Kidney glomerular epithelial cell (primary cell): ENCODE data around the gene KIN.
A peak's percentile ranks its signal among the peaks of the same experiment; 100 is the strongest.
"Not testable (repeated sequence)": the region's sequence is repeated elsewhere in the genome, so short reads cannot be mapped to it uniquely, and the experiment has no call there.

Source experiments
- DNase-seq: peaks from one replicate; lab custom pipeline; 2025; lab: John Stamatoyannopoulos, UW

KIN gene

GRCh38 chr10:7794251-7795026 is 6.6 kb upstream of the KIN start:
- DNase-seq = no peak

GRCh38 chr10:7792541-7792940 is 4.7 kb upstream of the KIN start:
- DNase-seq = no peak

- DNase-seq = no peak
These were observed 1.6 kb upstream of the KIN start for GRCh38 chr10:7789390-7789789.

GRCh38 chr10:7788639-7789286 is 970 bp upstream of the KIN start:
- peak; percentile 30 for DNase-seq

GRCh38 chr10:7787150-7787856 is 490 bp downstream of the KIN start:
- peak; percentile 18 for DNase-seq

GRCh38 chr10:7786430-7786829 is 1.4 kb downstream of the KIN start:
- no peak for DNase-seq

GRCh38 chr10:7782194-7782593 is 5.6 kb downstream of the KIN start:
- not testable (repeated sequence) for DNase-seq

- DNase-seq = no peak
These were observed 11.0 kb downstream of the KIN start for GRCh38 chr10:7776777-7777176.

GRCh38 chr10:7773845-7774801 is 13.7 kb downstream of the KIN start:
- DNase-seq = no peak

- no peak for DNase-seq
These were observed 19.4 kb downstream of the KIN start for GRCh38 chr10:7768417-7768816.

GRCh38 chr10:7767209-7767608 is 20.6 kb downstream of the KIN start:
- DNase-seq = no peak

GRCh38 chr10:7766241-7766640 is 21.6 kb downstream of the KIN start:
- no peak for DNase-seq

- no peak for DNase-seq
These were observed 23.9 kb downstream of the KIN start for GRCh38 chr10:7763929-7764328.

GRCh38 chr10:7756360-7756992 is 31.3 kb downstream of the KIN start:
- DNase-seq = peak; percentile 11

- no peak for DNase-seq
These were observed 32.7 kb downstream of the KIN start for GRCh38 chr10:7755103-7755502.

- DNase-seq = no peak
These were observed 35.5 kb downstream of the KIN start for GRCh38 chr10:7752251-7752650.

- no peak for DNase-seq
These were observed 37.6 kb downstream of the KIN start for GRCh38 chr10:7750222-7750621.

GRCh38 chr10:7748637-7749036 is 39.2 kb downstream of the KIN start:
- not testable (repeated sequence) for DNase-seq

- DNase-seq = no peak
These were observed 43.5 kb downstream of the KIN start for GRCh38 chr10:7744307-7744706.

GRCh38 chr10:7738536-7739407 is 49.0 kb downstream of the KIN start:
- DNase-seq = no peak
